ENCODE results near the gene IFI30. TPM values are rescaled to one million over a fixed set of nuclear protein-coding genes. Genes with fewer than 3 reads are reported as not detected.

IFI30 gene
- total RNA-seq, 1 donor from 2014 or later: not detected

DNA sequence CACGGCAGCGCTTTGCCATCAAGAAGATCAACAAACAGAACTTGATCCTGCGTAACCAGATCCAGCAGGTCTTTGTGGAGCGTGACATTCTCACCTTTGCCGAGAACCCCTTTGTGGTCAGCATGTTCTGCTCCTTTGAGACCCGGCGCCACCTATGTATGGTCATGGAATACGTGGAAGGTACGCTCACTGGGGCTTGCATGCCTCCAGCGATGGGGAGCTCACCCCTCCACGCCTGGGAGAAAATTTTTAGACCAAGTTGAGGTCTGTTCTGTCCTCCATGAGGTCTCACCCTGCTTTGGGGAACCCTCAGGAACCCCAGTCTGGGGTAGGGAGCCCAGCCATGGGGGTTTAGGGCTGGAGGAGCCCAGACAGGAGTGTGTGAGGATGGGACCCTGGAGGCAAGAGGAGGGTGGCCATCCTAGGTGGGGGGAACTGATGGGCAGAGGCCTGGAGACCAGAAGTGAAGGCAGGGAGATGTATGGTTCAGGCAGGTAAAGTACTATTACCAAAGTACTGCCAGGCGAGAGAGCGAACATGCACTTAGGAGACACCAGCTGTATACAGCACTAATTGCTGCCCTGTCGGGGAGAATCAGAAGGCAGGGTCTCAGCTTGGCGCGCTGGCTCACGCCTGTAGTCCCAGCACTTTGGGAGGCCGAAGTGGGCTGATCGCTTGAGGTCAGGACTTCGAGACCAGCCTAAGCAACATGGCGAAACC, 42.9 kb upstream of the IFI30 start:
- DNase-seq (ENCODE audit: low spot score): no peak
- H3K36me3 Mint-ChIP-seq (ENCODE audit: low read depth, unreplicated experiment): no peaks in the 10 kb centered on the region
- no peaks in the 10 kb centered on the region for H3K4me1 Mint-ChIP-seq (ENCODE audit: unreplicated experiment)
- H3K27me3 Mint-ChIP-seq (ENCODE audit: unreplicated experiment): peaks cover 8% of the 10 kb centered on the region
- H3K4me3 Mint-ChIP-seq (ENCODE audit: unreplicated experiment): no peak overlapping the region
- H3K27ac Mint-ChIP-seq (ENCODE audit: unreplicated experiment): no peak overlapping the region
- no peaks in the 10 kb centered on the region for H3K9me3 Mint-ChIP-seq (ENCODE audit: unreplicated experiment)
- TF ChIP-seq, protein P1, sequence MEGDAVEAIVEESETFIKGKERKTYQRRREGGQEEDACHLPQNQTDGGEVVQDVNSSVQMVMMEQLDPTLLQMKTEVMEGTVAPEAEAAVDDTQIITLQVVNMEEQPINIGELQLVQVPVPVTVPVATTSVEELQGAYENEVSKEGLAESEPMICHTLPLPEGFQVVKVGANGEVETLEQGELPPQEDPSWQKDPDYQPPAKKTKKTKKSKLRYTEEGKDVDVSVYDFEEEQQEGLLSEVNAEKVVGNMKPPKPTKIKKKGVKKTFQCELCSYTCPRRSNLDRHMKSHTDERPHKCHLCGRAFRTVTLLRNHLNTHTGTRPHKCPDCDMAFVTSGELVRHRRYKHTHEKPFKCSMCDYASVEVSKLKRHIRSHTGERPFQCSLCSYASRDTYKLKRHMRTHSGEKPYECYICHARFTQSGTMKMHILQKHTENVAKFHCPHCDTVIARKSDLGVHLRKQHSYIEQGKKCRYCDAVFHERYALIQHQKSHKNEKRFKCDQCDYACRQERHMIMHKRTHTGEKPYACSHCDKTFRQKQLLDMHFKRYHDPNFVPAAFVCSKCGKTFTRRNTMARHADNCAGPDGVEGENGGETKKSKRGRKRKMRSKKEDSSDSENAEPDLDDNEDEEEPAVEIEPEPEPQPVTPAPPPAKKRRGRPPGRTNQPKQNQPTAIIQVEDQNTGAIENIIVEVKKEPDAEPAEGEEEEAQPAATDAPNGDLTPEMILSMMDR (IDR thresholded peaks at IDR 0.05; ENCODE audit: unreplicated experiment): no peak

DNA sequence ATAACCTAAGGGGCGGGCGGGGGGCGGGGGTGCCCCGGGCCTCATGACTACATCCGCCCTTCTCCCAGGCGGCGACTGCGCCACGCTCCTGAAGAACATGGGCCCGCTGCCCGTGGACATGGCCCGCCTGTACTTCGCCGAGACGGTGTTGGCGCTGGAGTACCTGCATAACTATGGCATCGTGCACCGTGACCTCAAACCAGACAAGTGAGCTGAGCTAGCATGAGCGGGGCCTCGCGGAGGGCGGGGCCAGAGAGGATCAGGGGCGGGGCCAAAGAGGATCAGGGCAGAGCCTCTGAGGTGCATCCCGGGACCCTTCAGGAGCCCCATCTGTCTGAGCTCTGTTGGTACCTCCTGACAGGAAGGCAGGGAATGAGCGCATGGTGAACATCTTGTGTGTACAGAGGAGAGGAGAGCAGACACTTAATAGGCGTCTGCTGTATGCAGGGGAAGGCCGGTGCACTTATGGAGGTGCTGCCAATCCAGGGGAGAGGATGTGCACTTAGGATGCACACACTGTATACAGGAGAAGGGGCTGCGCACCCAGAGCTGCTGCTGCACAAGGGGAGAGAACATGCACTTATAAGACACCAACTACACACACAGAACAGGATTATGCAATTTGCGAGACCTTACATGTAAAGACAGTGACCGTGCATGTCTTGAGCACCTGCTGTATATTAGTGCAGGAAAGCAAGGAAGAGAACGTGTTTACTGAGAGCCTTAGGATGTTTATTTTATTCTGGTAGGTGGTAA, 41.6 kb upstream of the IFI30 start:
- DNase-seq (ENCODE audit: low spot score): no peak
- Mint-ChIP-seq H3K27me3 (ENCODE audit: unreplicated experiment) (peaks cover 8% of the 10 kb centered on the region), H3K9me3 (ENCODE audit: unreplicated experiment) (no peaks in the 10 kb centered on the region), H3K36me3 (ENCODE audit: low read depth, unreplicated experiment) (no peaks in the 10 kb centered on the region), H3K4me1 (ENCODE audit: unreplicated experiment) (no peaks in the 10 kb centered on the region), H3K4me3 (ENCODE audit: unreplicated experiment) (no peak overlapping the region), H3K27ac (ENCODE audit: unreplicated experiment) (no peak overlapping the region)
- TF ChIP-seq, protein P1 (IDR thresholded peaks at IDR 0.05; ENCODE audit: unreplicated experiment): no peak

DNA sequence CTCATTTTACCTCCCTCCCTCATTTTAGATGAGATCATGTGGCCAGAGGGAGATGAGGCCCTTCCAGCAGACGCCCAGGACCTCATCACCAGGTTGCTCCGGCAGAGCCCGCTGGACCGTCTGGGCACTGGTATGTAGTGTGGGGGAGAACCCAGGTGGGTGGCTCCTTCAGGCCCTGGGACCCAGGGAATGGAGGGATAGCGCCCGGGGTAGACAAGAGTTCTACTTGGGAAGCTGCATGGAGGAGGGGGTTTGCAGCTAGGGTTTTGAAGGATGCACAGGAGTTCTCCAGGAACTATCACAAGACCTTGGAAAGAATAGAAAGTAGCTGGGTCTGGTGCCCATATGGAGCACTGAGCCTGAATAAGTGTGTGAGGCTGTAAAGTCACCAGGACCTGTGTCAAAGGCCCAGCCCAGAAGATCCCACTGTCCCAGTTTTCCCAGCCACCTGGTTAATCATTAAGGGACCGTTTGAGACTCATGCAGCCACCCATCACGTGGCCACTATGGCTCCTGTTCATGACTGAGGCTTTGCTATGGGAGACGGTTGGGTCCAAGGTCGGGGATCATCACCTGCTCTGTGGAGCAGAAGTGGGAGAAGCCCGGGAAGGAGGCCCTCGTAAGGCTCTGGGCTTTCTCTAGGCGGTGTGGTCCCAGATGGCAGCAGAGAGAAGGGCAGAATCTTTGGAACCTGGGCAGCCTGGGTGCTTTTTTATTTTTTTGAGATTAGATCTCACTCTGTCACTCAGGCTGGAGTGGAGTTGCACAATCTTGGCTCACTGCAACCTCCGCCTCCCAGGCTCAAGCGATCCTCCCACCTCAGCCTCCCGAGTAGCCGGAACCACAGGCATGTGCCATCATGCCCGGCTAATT, 37.7 kb upstream of the IFI30 start:
- Mint-ChIP-seq H3K9me3 (ENCODE audit: unreplicated experiment) (no peaks in the 10 kb centered on the region), H3K27ac (ENCODE audit: unreplicated experiment) (no peak overlapping the region), H3K4me3 (ENCODE audit: unreplicated experiment) (no peak overlapping the region), H3K27me3 (ENCODE audit: unreplicated experiment) (peaks cover 6% of the 10 kb centered on the region), H3K4me1 (ENCODE audit: unreplicated experiment) (no peaks in the 10 kb centered on the region), H3K36me3 (ENCODE audit: low read depth, unreplicated experiment) (peaks cover 4% of the 10 kb centered on the region)
- TF ChIP-seq, protein P1 (IDR thresholded peaks at IDR 0.05; ENCODE audit: unreplicated experiment): no peak
- no peak for DNase-seq (ENCODE audit: low spot score)

DNA sequence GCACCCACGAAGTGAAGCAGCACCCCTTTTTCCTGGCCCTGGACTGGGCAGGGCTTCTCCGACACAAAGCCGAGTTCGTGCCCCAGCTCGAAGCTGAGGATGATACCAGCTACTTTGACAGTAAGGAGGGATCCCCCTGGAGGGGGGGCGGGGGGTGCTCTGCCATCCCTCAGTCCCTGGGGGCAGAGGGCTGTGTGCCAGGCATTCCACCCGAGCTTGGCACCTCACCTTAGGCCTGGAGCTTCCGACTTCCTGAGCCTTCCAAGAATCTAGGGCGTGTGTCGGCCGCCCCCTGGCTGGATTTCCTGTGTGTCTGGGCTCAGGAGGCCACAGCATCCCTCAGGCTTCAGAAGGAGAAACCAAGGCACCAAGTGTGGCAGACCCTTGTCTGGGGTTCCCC, 36.4 kb upstream of the IFI30 start:
- Mint-ChIP-seq H3K4me3 (ENCODE audit: unreplicated experiment) (no peak overlapping the region), H3K9me3 (ENCODE audit: unreplicated experiment) (no peaks in the 10 kb centered on the region), H3K27me3 (ENCODE audit: unreplicated experiment) (peaks cover 3% of the 10 kb centered on the region), H3K27ac (ENCODE audit: unreplicated experiment) (no peak overlapping the region), H3K4me1 (ENCODE audit: unreplicated experiment) (no peaks in the 10 kb centered on the region), H3K36me3 (ENCODE audit: low read depth, unreplicated experiment) (peaks cover 4% of the 10 kb centered on the region)
- TF ChIP-seq, protein P1 (IDR thresholded peaks at IDR 0.05; ENCODE audit: unreplicated experiment): no peak
- no peak for DNase-seq (ENCODE audit: low spot score)

Measured in endothelial cell (in vitro differentiated cells).